HepG2 (cell line): Measurements from ENCODE around the gene FUBP3. TPM values are rescaled to one million over a fixed set of nuclear protein-coding genes. Genes with fewer than 3 reads are reported as not detected.

Experiments
- ATF6 ChIP-seq: sonication (generic); formaldehyde crosslinking; conservative IDR thresholded peaks from 2 replicates; pipeline ENCODE4 v1.4.0; 2020; ENCODE audit warnings: missing genetic modification reagents
- ELF3 ChIP-seq: IDR thresholded peaks from 2 replicates; pipeline ENCODE4 v1.6.1; 2016; ENCODE audit warnings: missing genetic modification reagents, missing compliant biosample characterization
- ELF4 ChIP-seq: sonication (generic); formaldehyde crosslinking; IDR thresholded peaks from 2 replicates; pipeline ENCODE4 v1.5.0; 2020; ENCODE audit warnings: missing genetic modification reagents, mild to moderate bottlenecking, moderate library complexity, borderline replicate concordance
- FOXC1 ChIP-seq: sonication (generic); formaldehyde crosslinking; IDR thresholded peaks from 2 replicates; pipeline ENCODE4 v1.8.0; 2022; ENCODE audit warnings: mild to moderate bottlenecking, missing genetic modification reagents, borderline replicate concordance
- FOXO1 ChIP-seq: sonication (generic); formaldehyde crosslinking; IDR thresholded peaks from 2 replicates; pipeline ENCODE4 v1.4.0; 2020; ENCODE audit warnings: missing genetic modification reagents
- FOXP4 ChIP-seq: sonication (generic); formaldehyde crosslinking; IDR thresholded peaks from 2 replicates; pipeline ENCODE4 v1.4.0; 2020; ENCODE audit warnings: missing genetic modification reagents
- GABPA ChIP-seq, 2 experiments: IDR thresholded peaks; 2 replicates each; pipeline ENCODE4 v1.6.1; 2011 to 2016; ENCODE audit warnings: low read depth in 2 of 2, low read length in 1 of 2, missing biosample characterization in 1 of 2, missing genetic modification characterization in 1 of 2
- NBN ChIP-seq: fragments of 450-650 bp; conservative IDR thresholded peaks from 2 replicates; pipeline ENCODE4 v1.6.1; 2017
- NONO ChIP-seq, 2 experiments: fragments of 450-650 bp in 1 of 2; sonication (generic) in 1 of 2; formaldehyde crosslinking in 1 of 2; IDR thresholded peaks in 1 of 2; conservative IDR thresholded peaks in 1 of 2; 2 replicates each; pipeline versions ENCODE4 v1.6.1 to v1.8.0; 2017 to 2022; ENCODE audit warnings: mild to moderate bottlenecking in 1 of 2, missing genetic modification reagents in 1 of 2, moderate library complexity in 1 of 2
- NR1H2 ChIP-seq: sonication (generic); formaldehyde crosslinking; IDR thresholded peaks from 2 replicates; pipeline ENCODE4 v1.8.1; 2022; ENCODE audit warnings: low read depth, missing genetic modification reagents, borderline replicate concordance
- PAF1 ChIP-seq: IDR thresholded peaks from 2 replicates; pipeline ENCODE4 v1.6.1; 2016; ENCODE audit warnings: missing genetic modification reagents, missing compliant biosample characterization
- RFX3 ChIP-seq: IDR thresholded peaks from 2 replicates; pipeline ENCODE4 v1.6.1; 2016; ENCODE audit warnings: missing biosample characterization, missing genetic modification reagents
- ZBTB20 ChIP-seq: sonication (generic); formaldehyde crosslinking; IDR thresholded peaks from 2 replicates; pipeline ENCODE4 v1.8.1; 2023; ENCODE audit warnings: missing genetic modification reagents, low read depth, mild to moderate bottlenecking, borderline replicate concordance
- ZFP82 ChIP-seq: sonication (generic); formaldehyde crosslinking; IDR thresholded peaks from 2 replicates; pipeline ENCODE4 v1.5.1; 2020; ENCODE audit warnings: mild to moderate bottlenecking, missing genetic modification reagents, borderline replicate concordance
- ZFYVE20 ChIP-seq: sonication (generic); formaldehyde crosslinking; IDR thresholded peaks from 2 replicates; pipeline ENCODE4 v1.8.0; 2023; ENCODE audit warnings: low read depth, mild to moderate bottlenecking, moderate library complexity, missing genetic modification reagents, borderline replicate concordance
- ZNF569 ChIP-seq: sonication (generic); formaldehyde crosslinking; IDR thresholded peaks from 2 replicates; pipeline ENCODE4 v1.5.0; 2020; ENCODE audit warnings: mild to moderate bottlenecking, missing genetic modification reagents, moderate library complexity, borderline replicate concordance
- ZNF619 ChIP-seq: sonication (generic); formaldehyde crosslinking; IDR thresholded peaks from 2 replicates; pipeline ENCODE4 v1.4.0; 2020; ENCODE audit warnings: mild to moderate bottlenecking, missing genetic modification reagents
- ZNF792 ChIP-seq: IDR thresholded peaks from 2 replicates; pipeline ENCODE4 v1.6.1; 2016
- polyA plus RNA-seq, 8 experiments: library from polyadenylated mRNA; depleted of rRNA in 3 of 8; stranded (reverse) in 7 of 8; unstranded in 1 of 8; fragments of >200 nt; fragmentation: Illumina TruSeq in 4 of 8; extraction: Trizol in 4 of 8; gene quantifications; 2 replicates each; pipeline versions ENCODE4 v1.2.1 to v1.2.3, GENCODE V29; 2011 to 2016; ENCODE audit warnings: low read depth in 4 of 8, missing spikeins in 1 of 8, mixed read lengths in 1 of 8; ENCODE audit not compliant: insufficient read depth in 1 of 8
- total RNA-seq, 5 experiments: library from RNA; depleted of rRNA; stranded (reverse); fragments of >200 nt; fragmentation: Illumina TruSeq; extraction: Trizol; gene quantifications; 2 replicates each; pipeline ENCODE4 v1.2.3, GENCODE V29; 2016; ENCODE audit warnings: low read depth in 1 of 5
- TF ChIP-seq, protein P1 (sequence below): sonication (generic); formaldehyde crosslinking; IDR thresholded peaks from 2 replicates; pipeline ENCODE4 v1.5.0; 2020; ENCODE audit warnings: missing genetic modification reagents
- TF ChIP-seq, protein P2 (sequence below): sonication (generic); formaldehyde crosslinking; IDR thresholded peaks from 2 replicates; pipeline ENCODE4 v1.4.0; 2020; ENCODE audit warnings: missing genetic modification reagents
- TF ChIP-seq, protein P3 (sequence below): IDR thresholded peaks from 2 replicates; pipeline ENCODE4 v1.6.1; 2016

The FUBP3 gene
- total and polyA plus RNA-seq, 2 of the 13 experiments (the other 11 are each of a cell fraction or from before 2014, with no cell fraction given): 28.7 to 40.0 TPM

GRCh38 chr9:130578865-130579737 lies at the start of gene FUBP3 (continued):
- TF ChIP-seq ZFP82 (CRISPR knock-in tag) (peak; percentile 92; the same call in 1 of the 2 replicates), ZNF792 (CRISPR knock-in tag) (no peak; the same call in 1 of the 2 replicates), NBN (no peak), RFX3 (CRISPR knock-in tag) (no peak), ATF6 (CRISPR knock-in tag) (no peak), NONO (IDR thresholded peaks at IDR 0.05) (no peak), NONO (CRISPR knock-in tag; conservative IDR thresholded peaks at IDR 0.05) (peak; percentile 94), GABPA (IDR thresholded peaks at IDR 0.05; ENCODE audit: low read depth, low read length) (peak; percentile 98), GABPA (CRISPR knock-in tag; IDR thresholded peaks at IDR 0.05; ENCODE audit: low read depth) (peak; percentile 91), ELF4 (CRISPR knock-in tag) (no peak), ZNF569 (0 out of 2 replicates have a peak, but pooled peaks have one; percentile 64), FOXP4 (CRISPR knock-in tag) (0 out of 2 replicates have a peak, but pooled peaks have one; percentile 4), NR1H2 (no peak), ZBTB20 (no peak; the same call in 1 of the 2 replicates), ELF3 (CRISPR knock-in tag) (peak; percentile 33), FOXC1 (CRISPR knock-in tag) (peak; percentile 77; the same call in 1 of the 2 replicates), ZFYVE20 (CRISPR knock-in tag) (0 out of 2 replicates have a peak, but pooled peaks have one; percentile 73), FOXO1 (CRISPR knock-in tag) (peak; percentile 13; the same call in 1 of the 2 replicates), PAF1 (no peak), ZNF619 (peak; percentile 28; the same call in 1 of the 2 replicates)
- TF ChIP-seq, protein P1, sequence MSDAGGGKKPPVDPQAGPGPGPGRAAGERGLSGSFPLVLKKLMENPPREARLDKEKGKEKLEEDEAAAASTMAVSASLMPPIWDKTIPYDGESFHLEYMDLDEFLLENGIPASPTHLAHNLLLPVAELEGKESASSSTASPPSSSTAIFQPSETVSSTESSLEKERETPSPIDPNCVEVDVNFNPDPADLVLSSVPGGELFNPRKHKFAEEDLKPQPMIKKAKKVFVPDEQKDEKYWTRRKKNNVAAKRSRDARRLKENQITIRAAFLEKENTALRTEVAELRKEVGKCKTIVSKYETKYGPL (CRISPR knock-in tag): no peak; the same call in 1 of the 2 replicates
- TF ChIP-seq, protein P2, sequence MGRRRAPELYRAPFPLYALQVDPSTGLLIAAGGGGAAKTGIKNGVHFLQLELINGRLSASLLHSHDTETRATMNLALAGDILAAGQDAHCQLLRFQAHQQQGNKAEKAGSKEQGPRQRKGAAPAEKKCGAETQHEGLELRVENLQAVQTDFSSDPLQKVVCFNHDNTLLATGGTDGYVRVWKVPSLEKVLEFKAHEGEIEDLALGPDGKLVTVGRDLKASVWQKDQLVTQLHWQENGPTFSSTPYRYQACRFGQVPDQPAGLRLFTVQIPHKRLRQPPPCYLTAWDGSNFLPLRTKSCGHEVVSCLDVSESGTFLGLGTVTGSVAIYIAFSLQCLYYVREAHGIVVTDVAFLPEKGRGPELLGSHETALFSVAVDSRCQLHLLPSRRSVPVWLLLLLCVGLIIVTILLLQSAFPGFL: no peak
- TF ChIP-seq, protein P3, sequence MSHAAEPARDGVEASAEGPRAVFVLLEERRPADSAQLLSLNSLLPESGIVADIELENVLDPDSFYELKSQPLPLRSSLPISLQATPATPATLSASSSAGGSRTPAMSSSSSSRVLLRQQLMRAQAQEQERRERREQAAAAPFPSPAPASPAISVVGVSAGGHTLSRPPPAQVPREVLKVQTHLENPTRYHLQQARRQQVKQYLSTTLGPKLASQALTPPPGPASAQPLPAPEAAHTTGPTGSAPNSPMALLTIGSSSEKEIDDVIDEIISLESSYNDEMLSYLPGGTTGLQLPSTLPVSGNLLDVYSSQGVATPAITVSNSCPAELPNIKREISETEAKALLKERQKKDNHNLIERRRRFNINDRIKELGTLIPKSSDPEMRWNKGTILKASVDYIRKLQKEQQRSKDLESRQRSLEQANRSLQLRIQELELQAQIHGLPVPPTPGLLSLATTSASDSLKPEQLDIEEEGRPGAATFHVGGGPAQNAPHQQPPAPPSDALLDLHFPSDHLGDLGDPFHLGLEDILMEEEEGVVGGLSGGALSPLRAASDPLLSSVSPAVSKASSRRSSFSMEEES (CRISPR knock-in tag): peak; percentile 85
